Measurements from ENCODE around the gene ULK2. TPM values are rescaled to one million over a fixed set of nuclear protein-coding genes. Genes with fewer than 3 reads are reported as not detected.

ULK2 gene
- total and polyA plus RNA-seq, 10 of the 15 experiments (the other 5 are each of a cell fraction or from before 2014, with no cell fraction given): 0.29 to 5.3 (median 1.6) TPM

DNA sequence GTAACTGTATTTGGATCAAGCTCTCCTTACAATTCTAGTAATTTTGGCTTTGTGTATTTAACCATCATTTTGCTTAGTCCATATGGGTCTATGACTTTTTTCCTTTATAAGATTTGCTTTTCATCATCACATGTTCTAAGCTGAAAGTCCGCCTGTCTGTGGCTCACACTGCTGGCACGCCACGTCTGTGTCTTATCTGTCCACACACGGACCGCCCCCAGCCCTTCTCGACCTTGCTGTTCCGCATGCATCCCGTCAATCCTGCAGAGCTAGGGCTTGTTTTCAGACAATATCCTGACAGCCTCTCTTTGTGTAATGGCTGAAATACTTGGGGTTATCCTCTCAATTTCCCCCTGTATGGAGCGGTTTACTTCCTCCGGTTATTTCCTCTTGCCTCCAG lies 111.2 kb downstream of the ULK2 start (continued):
- TF ChIP-seq, protein P1, sequence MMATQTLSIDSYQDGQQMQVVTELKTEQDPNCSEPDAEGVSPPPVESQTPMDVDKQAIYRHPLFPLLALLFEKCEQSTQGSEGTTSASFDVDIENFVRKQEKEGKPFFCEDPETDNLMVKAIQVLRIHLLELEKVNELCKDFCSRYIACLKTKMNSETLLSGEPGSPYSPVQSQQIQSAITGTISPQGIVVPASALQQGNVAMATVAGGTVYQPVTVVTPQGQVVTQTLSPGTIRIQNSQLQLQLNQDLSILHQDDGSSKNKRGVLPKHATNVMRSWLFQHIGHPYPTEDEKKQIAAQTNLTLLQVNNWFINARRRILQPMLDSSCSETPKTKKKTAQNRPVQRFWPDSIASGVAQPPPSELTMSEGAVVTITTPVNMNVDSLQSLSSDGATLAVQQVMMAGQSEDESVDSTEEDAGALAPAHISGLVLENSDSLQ (IDR thresholded peaks at IDR 0.05): no peak
- no peak for TF ChIP-seq ZSCAN29 (IDR thresholded peaks at IDR 0.05)
- no peak for TF ChIP-seq SMARCA5 (IDR thresholded peaks at IDR 0.05)
- no peak for TF ChIP-seq PAX5 (IDR thresholded peaks at IDR 0.05; ENCODE audit: borderline replicate concordance, low read depth, low read length)
- TF ChIP-seq, protein P2, sequence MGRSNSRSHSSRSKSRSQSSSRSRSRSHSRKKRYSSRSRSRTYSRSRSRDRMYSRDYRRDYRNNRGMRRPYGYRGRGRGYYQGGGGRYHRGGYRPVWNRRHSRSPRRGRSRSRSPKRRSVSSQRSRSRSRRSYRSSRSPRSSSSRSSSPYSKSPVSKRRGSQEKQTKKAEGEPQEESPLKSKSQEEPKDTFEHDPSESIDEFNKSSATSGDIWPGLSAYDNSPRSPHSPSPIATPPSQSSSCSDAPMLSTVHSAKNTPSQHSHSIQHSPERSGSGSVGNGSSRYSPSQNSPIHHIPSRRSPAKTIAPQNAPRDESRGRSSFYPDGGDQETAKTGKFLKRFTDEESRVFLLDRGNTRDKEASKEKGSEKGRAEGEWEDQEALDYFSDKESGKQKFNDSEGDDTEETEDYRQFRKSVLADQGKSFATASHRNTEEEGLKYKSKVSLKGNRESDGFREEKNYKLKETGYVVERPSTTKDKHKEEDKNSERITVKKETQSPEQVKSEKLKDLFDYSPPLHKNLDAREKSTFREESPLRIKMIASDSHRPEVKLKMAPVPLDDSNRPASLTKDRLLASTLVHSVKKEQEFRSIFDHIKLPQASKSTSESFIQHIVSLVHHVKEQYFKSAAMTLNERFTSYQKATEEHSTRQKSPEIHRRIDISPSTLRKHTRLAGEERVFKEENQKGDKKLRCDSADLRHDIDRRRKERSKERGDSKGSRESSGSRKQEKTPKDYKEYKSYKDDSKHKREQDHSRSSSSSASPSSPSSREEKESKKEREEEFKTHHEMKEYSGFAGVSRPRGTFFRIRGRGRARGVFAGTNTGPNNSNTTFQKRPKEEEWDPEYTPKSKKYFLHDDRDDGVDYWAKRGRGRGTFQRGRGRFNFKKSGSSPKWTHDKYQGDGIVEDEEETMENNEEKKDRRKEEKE (IDR thresholded peaks at IDR 0.05): no peak
- TF ChIP-seq PML (IDR thresholded peaks at IDR 0.05; ENCODE audit: low read length): no peak
- TF ChIP-seq TCF3 (IDR thresholded peaks at IDR 0.05; ENCODE audit: borderline replicate concordance, insufficient read depth, low read depth, low read length): no peak
- no peak for TF ChIP-seq LARP7 (IDR thresholded peaks at IDR 0.05)
- TF ChIP-seq NR2C1 (IDR thresholded peaks at IDR 0.05): no peak
